Spleen (tissue), 7 donors: ENCODE data around the gene SPACDR.

Source experiments
- POLR2A ChIP-seq, 3 donors: fragments of 450-650 bp; IDR thresholded peaks; one replicate each; pipeline ENCODE4 v1.5.1; 2017; ENCODE audit warnings: antibody characterized with exemption in 3 of 3, mild to moderate bottlenecking in 1 of 3
- POLR2AphosphoS5 ChIP-seq, 3 donors: sonication (generic); formaldehyde crosslinking; IDR thresholded peaks; one replicate each; pipeline ENCODE4 v1.5.1; 2017; ENCODE audit warnings: antibody characterized with exemption in 3 of 3
- TF ChIP-seq, protein P1 (sequence below), 11 experiments: fragments of 200-600 bp in 7 of 11; fragments of 450-650 bp in 4 of 11; sonication (generic) in 4 of 11; IDR thresholded peaks in 8 of 11; conservative IDR thresholded peaks in 3 of 11; 1 replicate in 7 of 11; 2 replicates in 4 of 11; pipeline versions ENCODE4 v1.4.0 to v1.8.0; 2016 to 2021; ENCODE audit warnings: antibody characterized with exemption in 11 of 11, inconsistent platforms in 4 of 11, mild to moderate bottlenecking in 1 of 11
- donor health status: DM: no; HTN: no; CAD: no; lungs with moderate emphysema.
- donor health status: DM: no; HTN: no; CAD: no.
- donor health status: DM: no; HTN: no; CAD: no.

GRCh38 chr7:100464210-100464660, at the start of gene SPACDR:
- TF ChIP-seq, protein P1, sequence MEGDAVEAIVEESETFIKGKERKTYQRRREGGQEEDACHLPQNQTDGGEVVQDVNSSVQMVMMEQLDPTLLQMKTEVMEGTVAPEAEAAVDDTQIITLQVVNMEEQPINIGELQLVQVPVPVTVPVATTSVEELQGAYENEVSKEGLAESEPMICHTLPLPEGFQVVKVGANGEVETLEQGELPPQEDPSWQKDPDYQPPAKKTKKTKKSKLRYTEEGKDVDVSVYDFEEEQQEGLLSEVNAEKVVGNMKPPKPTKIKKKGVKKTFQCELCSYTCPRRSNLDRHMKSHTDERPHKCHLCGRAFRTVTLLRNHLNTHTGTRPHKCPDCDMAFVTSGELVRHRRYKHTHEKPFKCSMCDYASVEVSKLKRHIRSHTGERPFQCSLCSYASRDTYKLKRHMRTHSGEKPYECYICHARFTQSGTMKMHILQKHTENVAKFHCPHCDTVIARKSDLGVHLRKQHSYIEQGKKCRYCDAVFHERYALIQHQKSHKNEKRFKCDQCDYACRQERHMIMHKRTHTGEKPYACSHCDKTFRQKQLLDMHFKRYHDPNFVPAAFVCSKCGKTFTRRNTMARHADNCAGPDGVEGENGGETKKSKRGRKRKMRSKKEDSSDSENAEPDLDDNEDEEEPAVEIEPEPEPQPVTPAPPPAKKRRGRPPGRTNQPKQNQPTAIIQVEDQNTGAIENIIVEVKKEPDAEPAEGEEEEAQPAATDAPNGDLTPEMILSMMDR (IDR thresholded peaks at IDR 0.05 in 8 of 11, conservative IDR thresholded peaks at IDR 0.05 in 3 of 11), result no peak
- no peak for TF ChIP-seq POLR2A (IDR thresholded peaks at IDR 0.05)
- no peak for TF ChIP-seq POLR2AphosphoS5 (IDR thresholded peaks at IDR 0.05)
